WTC11 (cell line): ENCODE data around the gene RASL11B. TPM values are rescaled to one million over a fixed set of nuclear protein-coding genes. Genes with fewer than 3 reads are reported as not detected.
A peak's percentile ranks its signal among the peaks of the same experiment; 100 is the strongest.

ENCODE experiments used
- CREM ChIP-seq: sonication (generic); formaldehyde crosslinking; IDR thresholded peaks from 2 replicates; pipeline ENCODE4 v1.8.1; 2022; ENCODE audit warnings: mild to moderate bottlenecking, missing genetic modification reagents, moderate library complexity
- EMX1 ChIP-seq: fragments of 250-450 bp; sonication (Bioruptor Pico); IDR thresholded peaks from 2 replicates; pipeline ENCODE4 v1.8.0; 2021; ENCODE audit warnings: mild to moderate bottlenecking
- FOXP1 ChIP-seq: sonication (generic); formaldehyde crosslinking; IDR thresholded peaks from 2 replicates; pipeline ENCODE4 v1.8.0; 2022; ENCODE audit warnings: missing genetic modification reagents, mild to moderate bottlenecking, moderate library complexity, borderline replicate concordance
- GRHL2 ChIP-seq: fragments of 250-450 bp; sonication (Bioruptor Pico); IDR thresholded peaks from 2 replicates; pipeline ENCODE4 v1.8.0; 2022; ENCODE audit warnings: mild to moderate bottlenecking, moderate library complexity; ENCODE audit not compliant: insufficient replicate concordance, severe bottlenecking
- JAZF1 ChIP-seq: fragments of 250-450 bp; sonication (Bioruptor Pico); IDR thresholded peaks from 2 replicates; pipeline ENCODE4 v1.9.0; 2021; ENCODE audit warnings: moderate library complexity, mild to moderate bottlenecking, inconsistent platforms
- NFE2L1 ChIP-seq: sonication (generic); formaldehyde crosslinking; IDR thresholded peaks from 2 replicates; pipeline ENCODE4 v1.8.1; 2023; ENCODE audit warnings: missing genetic modification reagents
- NFYB ChIP-seq: sonication (generic); formaldehyde crosslinking; conservative IDR thresholded peaks from 2 replicates; pipeline ENCODE4 v1.8.0; 2022; ENCODE audit warnings: low read depth, missing genetic modification reagents
- NR2C2 ChIP-seq: sonication (generic); formaldehyde crosslinking; IDR thresholded peaks from 2 replicates; pipeline ENCODE4 v1.8.0; 2022; ENCODE audit warnings: mild to moderate bottlenecking, missing genetic modification reagents
- RELA ChIP-seq: sonication (generic); formaldehyde crosslinking; IDR thresholded peaks from 2 replicates; pipeline ENCODE4 v1.8.1; 2022; ENCODE audit warnings: missing genetic modification reagents, mild to moderate bottlenecking, borderline replicate concordance
- RORB ChIP-seq: fragments of 250-450 bp; sonication (Bioruptor Pico); IDR thresholded peaks from 2 replicates; pipeline ENCODE4 v1.9.0; 2021; ENCODE audit warnings: mild to moderate bottlenecking
- SMAD3 ChIP-seq: sonication (generic); formaldehyde crosslinking; IDR thresholded peaks from 2 replicates; pipeline ENCODE4 v1.8.0; 2022; ENCODE audit warnings: missing genetic modification reagents, mild to moderate bottlenecking, borderline replicate concordance
- SP1 ChIP-seq: sonication (generic); formaldehyde crosslinking; conservative IDR thresholded peaks from 2 replicates; pipeline ENCODE4 v1.8.1; 2022; ENCODE audit warnings: missing genetic modification reagents
- TEAD1 ChIP-seq: sonication (generic); formaldehyde crosslinking; IDR thresholded peaks from 2 replicates; pipeline ENCODE4 v1.8.0; 2022; ENCODE audit warnings: mild to moderate bottlenecking, missing genetic modification reagents
- ZNF121 ChIP-seq: sonication (generic); formaldehyde crosslinking; IDR thresholded peaks from 2 replicates; pipeline ENCODE4 v1.8.0; 2023; ENCODE audit warnings: missing genetic modification reagents
- ZNF232 ChIP-seq: sonication (generic); formaldehyde crosslinking; IDR thresholded peaks from 2 replicates; pipeline ENCODE4 v1.8.0; 2022; ENCODE audit warnings: mild to moderate bottlenecking, missing genetic modification reagents
- ZNF317 ChIP-seq: sonication (generic); formaldehyde crosslinking; IDR thresholded peaks from 2 replicates; pipeline ENCODE4 v1.8.1; 2023; ENCODE audit warnings: low read depth, mild to moderate bottlenecking, moderate library complexity, missing genetic modification reagents, borderline replicate concordance
- ZNF423 ChIP-seq: fragments of 250-450 bp; sonication (Bioruptor Pico); IDR thresholded peaks from 2 replicates; pipeline ENCODE4 v2.1.2; 2022; ENCODE audit warnings: mild to moderate bottlenecking, moderate library complexity
- total RNA-seq: library from RNA; stranded (reverse); gene quantifications from 3 replicates; pipeline ENCODE4 v1.2.3, GENCODE V29; 2021
- TF ChIP-seq, protein P1 (sequence below): sonication (generic); formaldehyde crosslinking; IDR thresholded peaks from 2 replicates; pipeline ENCODE4 v1.8.0; 2022; ENCODE audit warnings: mild to moderate bottlenecking, missing genetic modification reagents
- TF ChIP-seq, protein P2 (sequence below): fragments of 250-450 bp; sonication (Bioruptor Pico); IDR thresholded peaks from 2 replicates; pipeline ENCODE4 v1.9.0; 2021; ENCODE audit warnings: mild to moderate bottlenecking
- TF ChIP-seq, protein P3 (sequence below): sonication (generic); formaldehyde crosslinking; IDR thresholded peaks from 2 replicates; pipeline ENCODE4 v1.8.1; 2023; ENCODE audit warnings: mild to moderate bottlenecking, missing genetic modification reagents, borderline replicate concordance
- TF ChIP-seq, protein P4 (sequence below): fragments of 200-600 bp; IDR thresholded peaks from 2 replicates; pipeline ENCODE4 v1.8.0; 2022; ENCODE audit warnings: antibody characterized with exemption
- TF ChIP-seq, protein P5 (sequence below): sonication (generic); formaldehyde crosslinking; IDR thresholded peaks from 2 replicates; pipeline ENCODE4 v1.8.0; 2023; ENCODE audit warnings: missing genetic modification reagents
- TF ChIP-seq, protein P6 (sequence below): fragments of 250-450 bp; sonication (Bioruptor Pico); IDR thresholded peaks from 2 replicates; pipeline ENCODE4 v1.9.0; 2021; ENCODE audit warnings: mild to moderate bottlenecking, borderline replicate concordance

Gene RASL11B
- total RNA-seq, 1 experiment from 2014 or later = 58.5 TPM

DNA sequence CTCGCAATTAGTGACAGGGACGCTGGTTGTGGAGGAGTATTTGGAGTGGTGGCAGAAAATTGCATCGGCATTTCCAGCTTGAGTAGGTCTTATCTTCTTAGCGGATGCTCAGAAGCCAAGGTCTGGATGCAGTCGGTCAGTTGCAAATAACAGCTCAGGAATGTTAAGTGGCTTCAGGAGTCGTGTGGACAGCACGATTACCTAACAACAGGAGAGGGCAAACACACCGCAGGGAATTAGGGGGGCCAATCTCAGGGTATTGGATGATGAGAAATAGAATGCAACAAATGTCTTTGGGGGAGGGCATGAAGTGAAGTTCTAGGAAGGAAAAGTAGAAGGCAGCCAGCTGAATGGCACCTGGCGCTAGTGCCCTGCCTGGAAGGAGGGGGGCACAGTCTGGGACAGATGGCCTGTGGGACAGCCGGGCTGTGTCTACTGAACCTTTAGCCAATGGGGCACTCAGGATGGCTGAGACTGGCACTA, 11.8 kb downstream of the RASL11B start (continued):
- TF ChIP-seq ZNF423 (0 out of 2 replicates have a peak, but pooled peaks have one; percentile 4), ZNF121 (peak; percentile 83), NR2C2 (CRISPR knock-in tag) (no peak), JAZF1 (CRISPR knock-in tag) (no peak), SP1 (peak; percentile 66), RORB (CRISPR knock-in tag) (no peak), NFYB (CRISPR knock-in tag) (no peak), EMX1 (CRISPR knock-in tag) (no peak), CREM (CRISPR knock-in tag) (no peak), GRHL2 (CRISPR knock-in tag) (no peak), RELA (CRISPR knock-in tag) (no peak), SMAD3 (CRISPR knock-in tag) (no peak), FOXP1 (CRISPR knock-in tag) (0 out of 2 replicates have a peak, but pooled peaks have one; percentile 33), TEAD1 (CRISPR knock-in tag) (peak; percentile 98), ZNF232 (CRISPR knock-in tag) (no peak), ZNF317 (CRISPR knock-in tag) (no peak), NFE2L1 (CRISPR knock-in tag) (no peak)
- TF ChIP-seq, protein P1, sequence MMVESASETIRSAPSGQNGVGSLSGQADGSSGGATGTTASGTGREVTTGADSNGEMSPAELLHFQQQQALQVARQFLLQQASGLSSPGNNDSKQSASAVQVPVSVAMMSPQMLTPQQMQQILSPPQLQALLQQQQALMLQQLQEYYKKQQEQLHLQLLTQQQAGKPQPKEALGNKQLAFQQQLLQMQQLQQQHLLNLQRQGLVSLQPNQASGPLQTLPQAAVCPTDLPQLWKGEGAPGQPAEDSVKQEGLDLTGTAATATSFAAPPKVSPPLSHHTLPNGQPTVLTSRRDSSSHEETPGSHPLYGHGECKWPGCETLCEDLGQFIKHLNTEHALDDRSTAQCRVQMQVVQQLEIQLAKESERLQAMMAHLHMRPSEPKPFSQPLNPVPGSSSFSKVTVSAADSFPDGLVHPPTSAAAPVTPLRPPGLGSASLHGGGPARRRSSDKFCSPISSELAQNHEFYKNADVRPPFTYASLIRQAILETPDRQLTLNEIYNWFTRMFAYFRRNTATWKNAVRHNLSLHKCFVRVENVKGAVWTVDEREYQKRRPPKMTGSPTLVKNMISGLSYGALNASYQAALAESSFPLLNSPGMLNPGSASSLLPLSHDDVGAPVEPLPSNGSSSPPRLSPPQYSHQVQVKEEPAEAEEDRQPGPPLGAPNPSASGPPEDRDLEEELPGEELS (CRISPR knock-in tag) = peak; percentile 55; the same call in 1 of the 2 replicates
- TF ChIP-seq, protein P2, sequence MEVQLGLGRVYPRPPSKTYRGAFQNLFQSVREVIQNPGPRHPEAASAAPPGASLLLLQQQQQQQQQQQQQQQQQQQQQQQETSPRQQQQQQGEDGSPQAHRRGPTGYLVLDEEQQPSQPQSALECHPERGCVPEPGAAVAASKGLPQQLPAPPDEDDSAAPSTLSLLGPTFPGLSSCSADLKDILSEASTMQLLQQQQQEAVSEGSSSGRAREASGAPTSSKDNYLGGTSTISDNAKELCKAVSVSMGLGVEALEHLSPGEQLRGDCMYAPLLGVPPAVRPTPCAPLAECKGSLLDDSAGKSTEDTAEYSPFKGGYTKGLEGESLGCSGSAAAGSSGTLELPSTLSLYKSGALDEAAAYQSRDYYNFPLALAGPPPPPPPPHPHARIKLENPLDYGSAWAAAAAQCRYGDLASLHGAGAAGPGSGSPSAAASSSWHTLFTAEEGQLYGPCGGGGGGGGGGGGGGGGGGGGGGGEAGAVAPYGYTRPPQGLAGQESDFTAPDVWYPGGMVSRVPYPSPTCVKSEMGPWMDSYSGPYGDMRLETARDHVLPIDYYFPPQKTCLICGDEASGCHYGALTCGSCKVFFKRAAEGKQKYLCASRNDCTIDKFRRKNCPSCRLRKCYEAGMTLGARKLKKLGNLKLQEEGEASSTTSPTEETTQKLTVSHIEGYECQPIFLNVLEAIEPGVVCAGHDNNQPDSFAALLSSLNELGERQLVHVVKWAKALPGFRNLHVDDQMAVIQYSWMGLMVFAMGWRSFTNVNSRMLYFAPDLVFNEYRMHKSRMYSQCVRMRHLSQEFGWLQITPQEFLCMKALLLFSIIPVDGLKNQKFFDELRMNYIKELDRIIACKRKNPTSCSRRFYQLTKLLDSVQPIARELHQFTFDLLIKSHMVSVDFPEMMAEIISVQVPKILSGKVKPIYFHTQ (CRISPR knock-in tag) = no peak
- TF ChIP-seq, protein P3, sequence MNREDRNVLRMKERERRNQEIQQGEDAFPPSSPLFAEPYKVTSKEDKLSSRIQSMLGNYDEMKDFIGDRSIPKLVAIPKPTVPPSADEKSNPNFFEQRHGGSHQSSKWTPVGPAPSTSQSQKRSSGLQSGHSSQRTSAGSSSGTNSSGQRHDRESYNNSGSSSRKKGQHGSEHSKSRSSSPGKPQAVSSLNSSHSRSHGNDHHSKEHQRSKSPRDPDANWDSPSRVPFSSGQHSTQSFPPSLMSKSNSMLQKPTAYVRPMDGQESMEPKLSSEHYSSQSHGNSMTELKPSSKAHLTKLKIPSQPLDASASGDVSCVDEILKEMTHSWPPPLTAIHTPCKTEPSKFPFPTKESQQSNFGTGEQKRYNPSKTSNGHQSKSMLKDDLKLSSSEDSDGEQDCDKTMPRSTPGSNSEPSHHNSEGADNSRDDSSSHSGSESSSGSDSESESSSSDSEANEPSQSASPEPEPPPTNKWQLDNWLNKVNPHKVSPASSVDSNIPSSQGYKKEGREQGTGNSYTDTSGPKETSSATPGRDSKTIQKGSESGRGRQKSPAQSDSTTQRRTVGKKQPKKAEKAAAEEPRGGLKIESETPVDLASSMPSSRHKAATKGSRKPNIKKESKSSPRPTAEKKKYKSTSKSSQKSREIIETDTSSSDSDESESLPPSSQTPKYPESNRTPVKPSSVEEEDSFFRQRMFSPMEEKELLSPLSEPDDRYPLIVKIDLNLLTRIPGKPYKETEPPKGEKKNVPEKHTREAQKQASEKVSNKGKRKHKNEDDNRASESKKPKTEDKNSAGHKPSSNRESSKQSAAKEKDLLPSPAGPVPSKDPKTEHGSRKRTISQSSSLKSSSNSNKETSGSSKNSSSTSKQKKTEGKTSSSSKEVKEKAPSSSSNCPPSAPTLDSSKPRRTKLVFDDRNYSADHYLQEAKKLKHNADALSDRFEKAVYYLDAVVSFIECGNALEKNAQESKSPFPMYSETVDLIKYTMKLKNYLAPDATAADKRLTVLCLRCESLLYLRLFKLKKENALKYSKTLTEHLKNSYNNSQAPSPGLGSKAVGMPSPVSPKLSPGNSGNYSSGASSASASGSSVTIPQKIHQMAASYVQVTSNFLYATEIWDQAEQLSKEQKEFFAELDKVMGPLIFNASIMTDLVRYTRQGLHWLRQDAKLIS (CRISPR knock-in tag) = no peak
- TF ChIP-seq, protein P4, sequence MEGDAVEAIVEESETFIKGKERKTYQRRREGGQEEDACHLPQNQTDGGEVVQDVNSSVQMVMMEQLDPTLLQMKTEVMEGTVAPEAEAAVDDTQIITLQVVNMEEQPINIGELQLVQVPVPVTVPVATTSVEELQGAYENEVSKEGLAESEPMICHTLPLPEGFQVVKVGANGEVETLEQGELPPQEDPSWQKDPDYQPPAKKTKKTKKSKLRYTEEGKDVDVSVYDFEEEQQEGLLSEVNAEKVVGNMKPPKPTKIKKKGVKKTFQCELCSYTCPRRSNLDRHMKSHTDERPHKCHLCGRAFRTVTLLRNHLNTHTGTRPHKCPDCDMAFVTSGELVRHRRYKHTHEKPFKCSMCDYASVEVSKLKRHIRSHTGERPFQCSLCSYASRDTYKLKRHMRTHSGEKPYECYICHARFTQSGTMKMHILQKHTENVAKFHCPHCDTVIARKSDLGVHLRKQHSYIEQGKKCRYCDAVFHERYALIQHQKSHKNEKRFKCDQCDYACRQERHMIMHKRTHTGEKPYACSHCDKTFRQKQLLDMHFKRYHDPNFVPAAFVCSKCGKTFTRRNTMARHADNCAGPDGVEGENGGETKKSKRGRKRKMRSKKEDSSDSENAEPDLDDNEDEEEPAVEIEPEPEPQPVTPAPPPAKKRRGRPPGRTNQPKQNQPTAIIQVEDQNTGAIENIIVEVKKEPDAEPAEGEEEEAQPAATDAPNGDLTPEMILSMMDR = no peak
- TF ChIP-seq, protein P5, sequence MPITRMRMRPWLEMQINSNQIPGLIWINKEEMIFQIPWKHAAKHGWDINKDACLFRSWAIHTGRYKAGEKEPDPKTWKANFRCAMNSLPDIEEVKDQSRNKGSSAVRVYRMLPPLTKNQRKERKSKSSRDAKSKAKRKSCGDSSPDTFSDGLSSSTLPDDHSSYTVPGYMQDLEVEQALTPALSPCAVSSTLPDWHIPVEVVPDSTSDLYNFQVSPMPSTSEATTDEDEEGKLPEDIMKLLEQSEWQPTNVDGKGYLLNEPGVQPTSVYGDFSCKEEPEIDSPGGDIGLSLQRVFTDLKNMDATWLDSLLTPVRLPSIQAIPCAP (CRISPR knock-in tag) = no peak
- TF ChIP-seq, protein P6, sequence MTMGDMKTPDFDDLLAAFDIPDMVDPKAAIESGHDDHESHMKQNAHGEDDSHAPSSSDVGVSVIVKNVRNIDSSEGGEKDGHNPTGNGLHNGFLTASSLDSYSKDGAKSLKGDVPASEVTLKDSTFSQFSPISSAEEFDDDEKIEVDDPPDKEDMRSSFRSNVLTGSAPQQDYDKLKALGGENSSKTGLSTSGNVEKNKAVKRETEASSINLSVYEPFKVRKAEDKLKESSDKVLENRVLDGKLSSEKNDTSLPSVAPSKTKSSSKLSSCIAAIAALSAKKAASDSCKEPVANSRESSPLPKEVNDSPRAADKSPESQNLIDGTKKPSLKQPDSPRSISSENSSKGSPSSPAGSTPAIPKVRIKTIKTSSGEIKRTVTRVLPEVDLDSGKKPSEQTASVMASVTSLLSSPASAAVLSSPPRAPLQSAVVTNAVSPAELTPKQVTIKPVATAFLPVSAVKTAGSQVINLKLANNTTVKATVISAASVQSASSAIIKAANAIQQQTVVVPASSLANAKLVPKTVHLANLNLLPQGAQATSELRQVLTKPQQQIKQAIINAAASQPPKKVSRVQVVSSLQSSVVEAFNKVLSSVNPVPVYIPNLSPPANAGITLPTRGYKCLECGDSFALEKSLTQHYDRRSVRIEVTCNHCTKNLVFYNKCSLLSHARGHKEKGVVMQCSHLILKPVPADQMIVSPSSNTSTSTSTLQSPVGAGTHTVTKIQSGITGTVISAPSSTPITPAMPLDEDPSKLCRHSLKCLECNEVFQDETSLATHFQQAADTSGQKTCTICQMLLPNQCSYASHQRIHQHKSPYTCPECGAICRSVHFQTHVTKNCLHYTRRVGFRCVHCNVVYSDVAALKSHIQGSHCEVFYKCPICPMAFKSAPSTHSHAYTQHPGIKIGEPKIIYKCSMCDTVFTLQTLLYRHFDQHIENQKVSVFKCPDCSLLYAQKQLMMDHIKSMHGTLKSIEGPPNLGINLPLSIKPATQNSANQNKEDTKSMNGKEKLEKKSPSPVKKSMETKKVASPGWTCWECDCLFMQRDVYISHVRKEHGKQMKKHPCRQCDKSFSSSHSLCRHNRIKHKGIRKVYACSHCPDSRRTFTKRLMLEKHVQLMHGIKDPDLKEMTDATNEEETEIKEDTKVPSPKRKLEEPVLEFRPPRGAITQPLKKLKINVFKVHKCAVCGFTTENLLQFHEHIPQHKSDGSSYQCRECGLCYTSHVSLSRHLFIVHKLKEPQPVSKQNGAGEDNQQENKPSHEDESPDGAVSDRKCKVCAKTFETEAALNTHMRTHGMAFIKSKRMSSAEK = peak; percentile 72; the same call in 1 of the 2 replicates
